VCaP (cell line): Measurements from ENCODE around the gene RECQL5.

Source experiments
- H3K27ac ChIP-seq: fragments of 450-650 bp; 2 replicates; pipeline ENCODE4 v1.5.1; 2017
- TF ChIP-seq, protein P1 (sequence below): fragments of 450-650 bp; conservative IDR thresholded peaks from 2 replicates; pipeline ENCODE4 v1.5.1; 2017; ENCODE audit warnings: mild to moderate bottlenecking, moderate library complexity

RECQL5 gene

DNA sequence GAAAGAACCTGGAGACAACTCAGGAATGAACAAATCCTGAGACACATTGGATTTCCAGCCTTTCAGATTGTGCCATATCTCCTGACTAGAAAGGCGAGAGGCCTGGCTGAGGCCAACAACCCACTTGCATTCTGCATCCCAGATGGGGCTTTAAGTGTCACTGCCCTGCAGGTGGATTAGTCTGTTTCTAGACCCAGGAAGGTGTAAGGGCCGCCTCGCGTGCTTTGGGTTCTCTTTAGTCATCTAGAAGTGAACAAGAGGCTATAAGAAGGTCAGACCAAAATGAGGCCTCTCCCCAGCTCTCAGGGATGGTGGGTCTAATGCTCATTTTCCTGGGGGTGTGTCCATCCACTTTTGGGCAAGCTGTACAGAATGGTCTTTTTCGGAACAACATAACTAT, 5.1 kb upstream of the RECQL5 start:
- H3K27ac ChIP-seq, result no peak overlapping the region
- TF ChIP-seq, protein P1, sequence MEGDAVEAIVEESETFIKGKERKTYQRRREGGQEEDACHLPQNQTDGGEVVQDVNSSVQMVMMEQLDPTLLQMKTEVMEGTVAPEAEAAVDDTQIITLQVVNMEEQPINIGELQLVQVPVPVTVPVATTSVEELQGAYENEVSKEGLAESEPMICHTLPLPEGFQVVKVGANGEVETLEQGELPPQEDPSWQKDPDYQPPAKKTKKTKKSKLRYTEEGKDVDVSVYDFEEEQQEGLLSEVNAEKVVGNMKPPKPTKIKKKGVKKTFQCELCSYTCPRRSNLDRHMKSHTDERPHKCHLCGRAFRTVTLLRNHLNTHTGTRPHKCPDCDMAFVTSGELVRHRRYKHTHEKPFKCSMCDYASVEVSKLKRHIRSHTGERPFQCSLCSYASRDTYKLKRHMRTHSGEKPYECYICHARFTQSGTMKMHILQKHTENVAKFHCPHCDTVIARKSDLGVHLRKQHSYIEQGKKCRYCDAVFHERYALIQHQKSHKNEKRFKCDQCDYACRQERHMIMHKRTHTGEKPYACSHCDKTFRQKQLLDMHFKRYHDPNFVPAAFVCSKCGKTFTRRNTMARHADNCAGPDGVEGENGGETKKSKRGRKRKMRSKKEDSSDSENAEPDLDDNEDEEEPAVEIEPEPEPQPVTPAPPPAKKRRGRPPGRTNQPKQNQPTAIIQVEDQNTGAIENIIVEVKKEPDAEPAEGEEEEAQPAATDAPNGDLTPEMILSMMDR, result no peak

GRCh38 chr17:75670868-75671267, 3.9 kb upstream of the RECQL5 start:
- TF ChIP-seq, protein P1, result no peak
- no peak overlapping the region for H3K27ac ChIP-seq

DNA sequence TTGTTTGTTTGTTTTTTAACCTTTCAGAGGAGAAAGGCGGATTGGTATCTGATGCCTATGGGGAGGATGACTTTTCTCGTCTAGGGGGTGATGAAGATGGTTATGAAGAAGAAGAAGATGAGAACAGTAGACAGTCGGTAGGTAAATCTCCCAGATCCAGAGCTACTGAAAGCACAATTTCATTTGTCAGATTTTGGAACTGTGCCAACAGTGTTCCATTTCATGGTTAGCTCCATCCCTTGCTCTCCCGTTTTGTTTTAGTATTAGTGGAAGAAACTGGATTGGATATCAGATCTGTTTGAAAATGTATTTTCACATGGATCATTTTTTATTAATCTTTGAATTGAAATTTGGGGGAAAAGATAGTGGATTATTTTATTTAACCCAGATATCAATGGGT, 1.5 kb upstream of the RECQL5 start:
- no peak overlapping the region for H3K27ac ChIP-seq
- TF ChIP-seq, protein P1, result no peak

DNA sequence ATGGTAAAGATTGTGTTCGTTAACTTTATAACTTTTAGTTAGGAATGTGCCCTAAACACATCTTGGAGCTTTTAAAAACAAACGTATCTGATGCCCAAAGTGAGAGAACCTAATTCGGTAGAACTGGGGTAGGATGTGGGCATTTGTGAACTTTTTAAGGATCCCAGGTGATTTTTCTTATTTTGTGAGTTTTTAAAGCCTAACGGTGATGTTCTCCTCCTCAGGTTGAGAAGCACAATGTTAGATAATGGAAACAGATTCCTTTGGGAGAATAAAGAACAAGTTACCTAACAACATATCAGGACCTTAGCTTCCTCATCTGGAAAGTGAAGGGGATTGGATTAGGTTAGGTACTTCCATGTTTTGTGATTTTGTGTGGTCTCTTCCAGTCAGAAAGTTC, 871 bp upstream of the RECQL5 start:
- TF ChIP-seq, protein P1, result no peak
- H3K27ac ChIP-seq, result peak overlapping the region; percentile 69; the same call in 1 of the 2 replicates

GRCh38 chr17:75665981-75666380, 973 bp downstream of the RECQL5 start:
- H3K27ac ChIP-seq, result no peak overlapping the region; the same call in 1 of the 2 replicates
- TF ChIP-seq, protein P1, result no peak

DNA sequence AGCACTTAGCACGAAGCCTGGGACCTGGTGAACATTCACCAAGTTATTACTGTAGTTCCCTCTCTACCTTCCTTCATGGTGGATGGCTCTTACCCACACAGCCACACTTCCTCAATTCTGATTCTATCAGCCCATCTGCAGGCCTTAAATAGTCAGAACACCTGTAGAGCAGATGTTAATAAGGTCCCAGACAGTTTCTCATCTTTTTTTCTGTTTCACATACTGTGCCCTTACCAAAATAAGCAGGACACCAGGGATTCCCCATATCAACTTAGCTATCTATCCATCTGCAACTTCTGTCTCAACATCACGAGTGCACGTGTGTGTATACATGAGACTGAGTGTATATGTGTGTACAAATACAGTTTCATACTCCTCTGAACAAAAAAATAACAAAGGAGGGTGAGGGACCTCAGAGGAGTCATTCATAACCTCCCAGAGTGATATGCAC, 2.8 kb downstream of the RECQL5 start:
- TF ChIP-seq, protein P1, result no peak
- no peak overlapping the region for H3K27ac ChIP-seq

- no peak overlapping the region for H3K27ac ChIP-seq
- TF ChIP-seq, protein P1, result no peak
Observed at GRCh38 chr17:75662511-75662910, 4.4 kb downstream of the RECQL5 start.
